GM20000 (cell line): Measurements from ENCODE around the gene KCNMA1.

Source experiments
- DNase-seq: peaks from one replicate; pipeline ENCODE4 v3.0.0; 2012; ENCODE audit warnings: low spot score
- CTCF ChIP-seq: IDR thresholded peaks from 2 replicates; pipeline ENCODE4 v1.5.1; 2012; ENCODE audit warnings: mild to moderate bottlenecking, control low read depth; ENCODE audit errors: extremely low read depth, missing control alignments

Gene KCNMA1

GRCh38 chr10:77110757-77111156 is 526.9 kb downstream of the KCNMA1 start:
- no peak for DNase-seq
- TF ChIP-seq CTCF, result no peak

GRCh38 chr10:77109351-77109994 is 528.1 kb downstream of the KCNMA1 start:
- no peak for TF ChIP-seq CTCF
- DNase-seq, result no peak

GRCh38 chr10:77106676-77107075 is 530.9 kb downstream of the KCNMA1 start:
- DNase-seq, result no peak
- TF ChIP-seq CTCF, result no peak

GRCh38 chr10:77105761-77106221 is 531.8 kb downstream of the KCNMA1 start:
- DNase-seq, result no peak
- no peak for TF ChIP-seq CTCF

GRCh38 chr10:77104459-77104980 is 533.1 kb downstream of the KCNMA1 start:
- DNase-seq, result no peak

GRCh38 chr10:77103213-77103612 is 534.4 kb downstream of the KCNMA1 start:
- TF ChIP-seq CTCF, result no peak
- DNase-seq, result no peak

More at GRCh38 chr10:77104459-77104980, 533.1 kb downstream of the KCNMA1 start:
- no peak for TF ChIP-seq CTCF

- DNase-seq, result no peak
- no peak for TF ChIP-seq CTCF
Observed at GRCh38 chr10:77101341-77101740, 536.3 kb downstream of the KCNMA1 start.
